Colonic mucosa (tissue), 4 donors: ENCODE data around the gene C19orf12. TPM values are rescaled to one million over a fixed set of nuclear protein-coding genes. Genes with fewer than 3 reads are reported as not detected.
A peak's percentile ranks its signal among the peaks of the same experiment; 100 is the strongest.
"Not testable (repeated sequence)": the region's sequence is repeated elsewhere in the genome, so short reads cannot be mapped to it uniquely, and the experiment has no call there.

Experiments used
- DNase-seq: peaks from one replicate; pipeline ENCODE4 v3.0.0-alpha.2; 2020
- H3K27ac ChIP-seq: fragments of 200-600 bp; one replicate; pipeline ENCODE4 v1.8.0; 2021
- H3K27me3 ChIP-seq: fragments of 200-600 bp; one replicate; pipeline ENCODE4 v1.8.0; 2021
- H3K36me3 ChIP-seq: fragments of 200-600 bp; one replicate; pipeline ENCODE4 v1.8.0; 2021
- H3K4me1 ChIP-seq: fragments of 200-600 bp; one replicate; pipeline ENCODE4 v1.8.0; 2021; ENCODE audit warnings: mild to moderate bottlenecking
- H3K4me3 ChIP-seq: fragments of 200-600 bp; one replicate; pipeline ENCODE4 v1.8.0; 2021
- H3K9ac ChIP-seq, 2 donors: one replicate each; pipeline ENCODE4 v1.7.0; 2013; ENCODE audit warnings: control low read depth in 2 of 2, low read depth in 2 of 2, low read length in 2 of 2
- H3K9me3 ChIP-seq: fragments of 200-600 bp; one replicate; pipeline ENCODE4 v1.8.0; 2021
- intact Hi-C: fragments of 100-400 bp; cut with DNase I; formaldehyde crosslinking; loops from one replicate; pipeline ENCODE4 v1.14.1; 2022
- total RNA-seq, 2 donors: library from RNA; stranded (reverse); fragmentation: NEBNext Ultra II Directional in 1 of 2; extraction: Animal tissue kit (Norgen Biotek cat#: 25700) in 1 of 2; gene quantifications; one replicate each; pipeline ENCODE4 v1.2.1, GENCODE V29; 2021
- TF ChIP-seq, protein P1 (sequence below): fragments of 200-600 bp; IDR thresholded peaks from one replicate; pipeline ENCODE4 v1.8.0; 2022; ENCODE audit warnings: antibody characterized with exemption, mild to moderate bottlenecking
- donor health status: healthy.
- donor health status: DM: no; HTN: no; CAD: no.
- donor health status: DM: no; HTN: no; CAD: no.

The C19orf12 gene
- total RNA-seq, 2 donors from 2014 or later: 15.2 to 15.3 TPM

DNA sequence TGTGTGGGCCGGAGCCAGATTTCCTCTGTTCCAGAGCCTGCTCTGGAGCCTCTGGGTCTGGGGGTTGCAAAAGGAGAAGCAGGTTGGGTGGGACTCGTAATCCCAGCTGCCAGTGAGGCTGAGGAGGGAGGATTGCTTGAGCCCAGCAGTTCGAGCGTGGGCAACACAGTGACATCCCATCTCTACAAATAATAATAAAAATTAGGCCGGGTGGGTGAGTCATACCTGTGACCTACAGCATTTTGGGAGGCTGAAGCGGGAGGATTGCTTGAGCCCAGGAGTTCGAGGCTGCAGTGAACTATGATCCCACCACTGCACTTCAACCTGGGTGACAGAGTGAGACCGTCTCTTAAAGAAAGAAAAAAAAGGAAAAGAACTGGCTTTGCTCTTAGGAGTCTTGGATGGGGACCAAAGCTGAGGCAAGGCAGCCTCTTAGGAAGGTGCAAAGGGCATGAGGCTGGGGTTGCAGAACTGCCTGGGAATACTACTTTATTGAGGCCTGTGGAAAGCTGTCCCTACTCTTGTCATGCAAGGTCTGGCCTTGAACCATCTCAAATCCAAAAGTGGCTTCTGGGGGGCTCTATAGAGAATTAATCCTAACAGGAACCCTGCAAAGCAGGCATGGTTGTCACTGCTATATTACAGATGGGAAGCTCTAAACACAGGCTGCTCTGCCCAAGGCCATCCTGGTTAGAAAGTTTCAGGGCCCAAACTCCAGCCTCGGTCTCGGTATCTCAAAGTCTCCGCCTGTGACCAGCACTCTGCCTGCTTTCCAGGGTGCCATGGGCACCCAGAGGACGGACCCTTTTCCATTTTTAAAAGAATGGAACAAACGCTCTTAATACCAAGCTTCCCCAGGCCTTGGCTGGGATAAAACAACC, 880 bp upstream of the C19orf12 start:
- intact Hi-C loops: loop anchor here (2.0 kb wide), 1 partner anchor 105 kb away; no protein-coding TSS in a partner anchor
- Histone ChIP-seq H3K9ac (peak overlapping the region; percentile 92 to 96), H3K4me1 (peaks cover 11% of the 10 kb centered on the region), H3K9me3 (no peaks in the 10 kb centered on the region), H3K36me3 (no peaks in the 10 kb centered on the region), H3K4me3 (peak overlapping the region; percentile 95), H3K27me3 (no peaks in the 10 kb centered on the region), H3K27ac (peak overlapping the region; percentile 94)
- peak; percentile 59 for DNase-seq
- TF ChIP-seq, protein P1, sequence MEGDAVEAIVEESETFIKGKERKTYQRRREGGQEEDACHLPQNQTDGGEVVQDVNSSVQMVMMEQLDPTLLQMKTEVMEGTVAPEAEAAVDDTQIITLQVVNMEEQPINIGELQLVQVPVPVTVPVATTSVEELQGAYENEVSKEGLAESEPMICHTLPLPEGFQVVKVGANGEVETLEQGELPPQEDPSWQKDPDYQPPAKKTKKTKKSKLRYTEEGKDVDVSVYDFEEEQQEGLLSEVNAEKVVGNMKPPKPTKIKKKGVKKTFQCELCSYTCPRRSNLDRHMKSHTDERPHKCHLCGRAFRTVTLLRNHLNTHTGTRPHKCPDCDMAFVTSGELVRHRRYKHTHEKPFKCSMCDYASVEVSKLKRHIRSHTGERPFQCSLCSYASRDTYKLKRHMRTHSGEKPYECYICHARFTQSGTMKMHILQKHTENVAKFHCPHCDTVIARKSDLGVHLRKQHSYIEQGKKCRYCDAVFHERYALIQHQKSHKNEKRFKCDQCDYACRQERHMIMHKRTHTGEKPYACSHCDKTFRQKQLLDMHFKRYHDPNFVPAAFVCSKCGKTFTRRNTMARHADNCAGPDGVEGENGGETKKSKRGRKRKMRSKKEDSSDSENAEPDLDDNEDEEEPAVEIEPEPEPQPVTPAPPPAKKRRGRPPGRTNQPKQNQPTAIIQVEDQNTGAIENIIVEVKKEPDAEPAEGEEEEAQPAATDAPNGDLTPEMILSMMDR: no peak

DNA sequence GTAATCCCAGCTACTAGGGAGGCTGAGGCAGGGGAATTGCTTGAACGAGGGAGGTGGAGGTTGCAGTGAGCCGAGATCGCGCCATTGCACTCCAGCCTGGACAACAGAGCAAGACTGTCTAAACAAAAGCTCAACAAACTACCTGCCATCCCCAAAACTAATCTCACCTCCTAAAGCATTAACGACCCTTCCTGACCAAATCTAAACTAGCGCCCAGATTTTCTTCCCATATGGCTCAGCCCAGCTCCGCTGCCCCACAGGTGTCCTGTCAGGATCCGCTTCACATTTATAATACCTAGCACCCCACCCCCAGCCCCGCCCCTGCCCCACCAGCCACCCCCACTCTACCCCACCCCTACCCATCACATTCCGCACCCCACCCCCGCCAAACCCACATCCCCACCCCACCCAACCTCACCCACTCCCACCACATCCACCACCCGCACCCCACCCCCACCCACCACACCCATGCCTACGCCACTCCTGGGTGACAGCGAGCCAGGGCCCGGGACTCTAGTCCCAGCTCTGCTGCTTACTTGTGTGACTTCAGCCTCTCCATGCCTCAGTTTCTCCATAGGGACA, 599 bp downstream of the C19orf12 start:
- TF ChIP-seq, protein P1: no peak
- Histone ChIP-seq H3K27me3 (no peaks in the 10 kb centered on the region), H3K36me3 (no peaks in the 10 kb centered on the region), H3K4me1 (peaks cover 11% of the 10 kb centered on the region), H3K27ac (peak overlapping the region; percentile 94), H3K4me3 (peak overlapping the region; percentile 95), H3K9me3 (no peaks in the 10 kb centered on the region), H3K9ac (peak overlapping the region; percentile 92 to 96)
- intact Hi-C loops: no loop called here
- no peak for DNase-seq

DNA sequence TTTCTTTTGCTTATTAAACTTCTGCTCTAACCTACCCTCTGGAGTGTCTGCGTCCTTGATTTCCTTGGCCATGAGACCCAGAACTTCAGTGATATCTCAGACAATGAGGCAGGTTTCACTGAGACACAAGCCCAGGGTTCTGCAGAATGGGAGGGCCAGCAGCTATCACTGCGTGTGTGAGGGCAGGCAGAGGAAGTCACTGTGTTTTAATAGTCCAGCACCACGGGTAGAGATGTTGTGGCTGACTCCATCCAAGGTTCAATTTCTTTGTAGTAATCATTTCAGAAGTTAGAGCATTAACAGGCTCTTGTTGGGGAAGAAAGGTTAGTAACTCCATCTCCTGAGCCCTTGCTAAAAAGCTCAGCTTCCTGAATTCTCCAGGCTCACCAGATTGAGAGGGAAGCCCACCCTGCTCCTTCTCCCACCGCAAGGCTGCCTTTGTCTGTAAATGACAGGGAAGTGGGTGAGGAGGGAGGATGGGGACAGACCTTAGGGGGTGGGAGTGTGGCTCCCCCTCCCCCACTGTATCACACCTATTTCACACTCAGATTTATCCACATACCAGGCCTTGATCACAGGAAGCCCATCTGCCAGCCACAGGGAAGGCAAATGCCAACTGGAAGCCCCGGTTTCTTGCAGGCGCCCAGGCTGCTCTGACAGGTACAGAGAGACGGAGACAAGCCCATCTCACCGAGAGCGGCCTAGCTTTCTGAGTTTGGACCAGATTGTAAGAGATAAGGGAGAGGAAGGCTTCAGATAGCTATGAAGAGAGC, 2.1 kb downstream of the C19orf12 start:
- Histone ChIP-seq H3K27ac (no peak overlapping the region), H3K36me3 (no peaks in the 10 kb centered on the region), H3K4me3 (no peak overlapping the region), H3K4me1 (peaks cover 18% of the 10 kb centered on the region), H3K9me3 (no peaks in the 10 kb centered on the region), H3K9ac (no peak overlapping the region), H3K27me3 (no peaks in the 10 kb centered on the region)
- TF ChIP-seq, protein P1: no peak
- intact Hi-C loops: no loop called here
- DNase-seq: no peak

DNA sequence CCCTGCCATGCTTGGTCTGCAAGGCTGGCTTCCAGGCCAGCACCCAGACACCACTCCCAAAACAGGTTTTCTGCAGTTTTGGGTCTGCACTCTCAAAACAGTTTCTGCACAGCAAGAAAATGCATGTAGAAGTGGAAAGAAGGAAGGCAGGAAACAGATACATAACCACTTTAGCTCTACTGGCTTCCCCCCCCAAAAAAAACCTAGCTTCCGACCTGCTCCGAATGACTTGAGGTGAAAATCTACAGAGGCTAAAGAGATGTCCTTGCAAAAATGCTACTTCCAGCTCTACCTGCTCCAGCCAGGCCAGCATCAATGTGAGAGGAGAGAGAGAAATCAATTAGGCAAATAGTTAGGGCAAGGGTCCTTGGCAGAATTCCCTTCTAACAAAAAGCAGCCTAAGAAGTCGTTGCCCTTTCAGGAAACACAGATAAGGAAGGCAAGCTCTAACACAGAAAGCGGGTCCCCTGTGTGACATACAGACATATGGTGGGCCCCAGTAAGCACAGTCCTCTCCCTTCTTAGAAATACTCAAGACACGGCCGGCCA, 3.4 kb downstream of the C19orf12 start:
- TF ChIP-seq, protein P1: no peak
- no peaks in the 10 kb centered on the region for H3K27me3 ChIP-seq
- no peak overlapping the region for H3K27ac ChIP-seq
- H3K4me1 ChIP-seq: peaks cover 18% of the 10 kb centered on the region
- H3K9me3 ChIP-seq: no peaks in the 10 kb centered on the region
- intact Hi-C loops: no loop called here
- no peak overlapping the region for H3K9ac ChIP-seq
- no peak for DNase-seq
- H3K36me3 ChIP-seq: no peaks in the 10 kb centered on the region
- H3K4me3 ChIP-seq: no peak overlapping the region

DNA sequence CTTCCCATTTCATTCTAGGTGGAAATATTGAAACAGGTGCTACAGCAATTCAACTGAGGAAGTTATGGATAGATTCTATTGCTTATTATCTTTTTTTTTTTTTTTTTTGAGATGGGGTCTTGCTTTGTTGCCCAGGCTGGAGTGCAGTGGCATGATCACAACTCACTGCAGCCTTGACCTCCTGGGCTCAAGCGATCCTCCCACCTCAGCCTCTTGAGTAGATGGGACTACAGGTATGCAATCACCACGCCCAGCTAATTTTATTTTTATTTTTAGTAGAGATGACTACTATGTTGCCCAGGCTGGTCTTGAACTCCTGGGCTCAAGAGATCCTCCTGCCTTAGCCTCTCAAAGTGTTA, 5.6 kb downstream of the C19orf12 start:
- DNase-seq, H3K36me3 ChIP-seq, H3K27ac ChIP-seq, intact Hi-C loops, H3K4me3 ChIP-seq, H3K27me3 ChIP-seq, H3K9me3 ChIP-seq: not testable (repeated sequence)
- H3K4me1 ChIP-seq: peaks cover 12% of the 10 kb centered on the region
- H3K9ac ChIP-seq: peak overlapping the region in 1 of 2 donors; percentile 30
